22Rv1 (cell line): ENCODE data around the gene SRL.

Experiments
- H3K27ac ChIP-seq: fragments of 450-650 bp; 2 replicates; pipeline ENCODE4 v1.5.1; 2017
- ZFX ChIP-seq: fragments of 450-650 bp; IDR thresholded peaks from 2 replicates; pipeline ENCODE4 v1.6.1; 2017; ENCODE audit warnings: antibody characterized with exemption, borderline replicate concordance
- TF ChIP-seq, protein P1 (sequence below): fragments of 450-650 bp; IDR thresholded peaks from 2 replicates; pipeline ENCODE4 v1.5.1; 2017; ENCODE audit warnings: mild to moderate bottlenecking

The SRL gene

GRCh38 chr16:4233431-4233830 lies 8.4 kb downstream of the SRL start:
- no peak overlapping the region for H3K27ac ChIP-seq
- TF ChIP-seq, protein P1, sequence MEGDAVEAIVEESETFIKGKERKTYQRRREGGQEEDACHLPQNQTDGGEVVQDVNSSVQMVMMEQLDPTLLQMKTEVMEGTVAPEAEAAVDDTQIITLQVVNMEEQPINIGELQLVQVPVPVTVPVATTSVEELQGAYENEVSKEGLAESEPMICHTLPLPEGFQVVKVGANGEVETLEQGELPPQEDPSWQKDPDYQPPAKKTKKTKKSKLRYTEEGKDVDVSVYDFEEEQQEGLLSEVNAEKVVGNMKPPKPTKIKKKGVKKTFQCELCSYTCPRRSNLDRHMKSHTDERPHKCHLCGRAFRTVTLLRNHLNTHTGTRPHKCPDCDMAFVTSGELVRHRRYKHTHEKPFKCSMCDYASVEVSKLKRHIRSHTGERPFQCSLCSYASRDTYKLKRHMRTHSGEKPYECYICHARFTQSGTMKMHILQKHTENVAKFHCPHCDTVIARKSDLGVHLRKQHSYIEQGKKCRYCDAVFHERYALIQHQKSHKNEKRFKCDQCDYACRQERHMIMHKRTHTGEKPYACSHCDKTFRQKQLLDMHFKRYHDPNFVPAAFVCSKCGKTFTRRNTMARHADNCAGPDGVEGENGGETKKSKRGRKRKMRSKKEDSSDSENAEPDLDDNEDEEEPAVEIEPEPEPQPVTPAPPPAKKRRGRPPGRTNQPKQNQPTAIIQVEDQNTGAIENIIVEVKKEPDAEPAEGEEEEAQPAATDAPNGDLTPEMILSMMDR: no peak
- TF ChIP-seq ZFX: no peak

GRCh38 chr16:4232541-4233386 lies 9.1 kb downstream of the SRL start:
- H3K27ac ChIP-seq: no peak overlapping the region
- TF ChIP-seq, protein P1: no peak
- no peak for TF ChIP-seq ZFX

- H3K27ac ChIP-seq: no peak overlapping the region
- no peak for TF ChIP-seq ZFX
- TF ChIP-seq, protein P1: no peak
These were observed 10.0 kb downstream of the SRL start for GRCh38 chr16:4231886-4232285.

GRCh38 chr16:4231367-4231766 lies 10.5 kb downstream of the SRL start:
- no peak overlapping the region for H3K27ac ChIP-seq
- TF ChIP-seq ZFX: no peak
- TF ChIP-seq, protein P1: no peak

DNA sequence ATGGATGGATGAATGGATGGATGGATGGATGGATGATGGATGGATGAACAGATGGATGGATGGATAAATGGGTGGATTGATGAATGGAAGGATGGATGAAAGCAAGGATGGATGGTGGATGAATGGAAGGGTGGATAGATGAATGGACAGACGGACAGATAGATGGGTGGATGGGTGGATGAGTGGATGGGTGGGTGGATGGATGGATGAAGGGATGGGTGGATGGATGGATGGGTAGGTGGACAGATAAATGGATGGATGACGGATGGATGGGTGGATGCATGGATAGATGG lies 14.9 kb downstream of the SRL start:
- H3K27ac ChIP-seq: no peak overlapping the region
- TF ChIP-seq ZFX: no peak
- TF ChIP-seq, protein P1: no peak

DNA sequence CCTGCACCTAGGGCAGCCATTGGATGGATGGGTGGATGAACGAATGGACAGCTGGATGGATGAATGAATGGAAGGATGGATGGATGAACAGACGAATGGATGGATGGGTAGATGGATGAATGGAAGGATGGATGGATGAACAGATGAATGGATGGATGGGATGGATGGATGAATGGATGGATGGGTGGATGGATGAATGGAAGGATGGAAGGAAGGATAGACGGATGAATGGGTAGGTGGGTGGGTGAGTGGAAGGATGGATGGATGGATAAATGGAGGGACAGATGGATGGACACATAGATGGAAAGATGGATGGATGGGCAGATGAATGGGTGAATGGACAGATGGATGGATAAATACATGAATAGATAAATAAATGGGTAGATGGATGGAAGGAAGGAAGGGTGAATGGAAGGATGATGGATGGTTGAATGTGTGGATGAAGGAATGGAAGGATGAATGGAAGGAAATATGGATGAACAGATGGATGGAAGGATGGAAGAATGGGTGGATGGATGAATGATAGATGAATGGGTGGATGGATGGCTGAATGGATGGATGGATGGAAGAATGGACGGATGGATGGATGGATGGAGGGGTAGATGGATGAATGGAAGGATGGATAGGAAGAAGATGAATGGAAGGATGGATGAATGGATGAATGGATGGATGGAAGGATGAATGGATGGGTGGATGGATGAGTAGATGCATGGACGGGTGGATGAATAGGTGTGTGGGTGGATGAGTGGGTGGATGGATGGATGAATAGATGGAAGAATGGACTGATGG lies 15.4 kb downstream of the SRL start:
- H3K27ac ChIP-seq: no peak overlapping the region
- TF ChIP-seq, protein P1: no peak
- no peak for TF ChIP-seq ZFX

- TF ChIP-seq ZFX: no peak
- TF ChIP-seq, protein P1: no peak
- H3K27ac ChIP-seq: no peak overlapping the region
These were observed 16.8 kb downstream of the SRL start for GRCh38 chr16:4225075-4225474.
